ENCODE measurements around the gene HIP1.
"Not testable (repeated sequence)": the region's sequence is repeated elsewhere in the genome, so short reads cannot be mapped to it uniquely, and the experiment has no call there.

DNA sequence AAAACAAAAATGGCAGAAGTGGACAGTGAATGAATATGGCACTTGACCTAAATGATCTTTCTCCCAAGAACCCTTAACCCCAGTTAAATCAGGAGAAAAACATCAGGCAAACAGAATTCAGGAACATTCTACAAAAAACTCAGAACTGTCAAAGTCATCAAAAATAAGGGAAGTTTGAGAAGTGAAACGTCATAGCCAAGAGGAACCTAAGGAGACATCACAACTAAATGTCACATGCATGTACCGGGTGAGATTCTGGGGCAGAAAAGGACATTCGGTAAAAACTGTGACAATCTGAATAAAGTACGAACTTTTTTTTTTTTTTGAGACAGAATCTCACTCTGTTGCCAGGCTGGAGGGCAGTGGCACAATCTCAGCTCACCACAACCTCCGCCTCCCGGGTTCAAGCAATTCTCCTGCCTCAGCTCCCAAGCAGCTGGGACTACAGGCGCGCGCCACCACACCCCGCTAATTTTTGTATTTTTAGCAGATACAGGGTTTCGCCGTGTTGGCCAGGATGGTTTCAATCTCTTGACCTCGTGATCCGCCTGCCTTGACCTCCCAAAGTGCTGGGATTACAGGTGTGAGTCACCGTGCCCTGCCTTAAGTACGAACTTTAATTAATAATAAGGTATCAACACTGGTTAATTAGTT lies 169.0 kb downstream of the HIP1 start:
- TF ChIP-seq, protein P1, sequence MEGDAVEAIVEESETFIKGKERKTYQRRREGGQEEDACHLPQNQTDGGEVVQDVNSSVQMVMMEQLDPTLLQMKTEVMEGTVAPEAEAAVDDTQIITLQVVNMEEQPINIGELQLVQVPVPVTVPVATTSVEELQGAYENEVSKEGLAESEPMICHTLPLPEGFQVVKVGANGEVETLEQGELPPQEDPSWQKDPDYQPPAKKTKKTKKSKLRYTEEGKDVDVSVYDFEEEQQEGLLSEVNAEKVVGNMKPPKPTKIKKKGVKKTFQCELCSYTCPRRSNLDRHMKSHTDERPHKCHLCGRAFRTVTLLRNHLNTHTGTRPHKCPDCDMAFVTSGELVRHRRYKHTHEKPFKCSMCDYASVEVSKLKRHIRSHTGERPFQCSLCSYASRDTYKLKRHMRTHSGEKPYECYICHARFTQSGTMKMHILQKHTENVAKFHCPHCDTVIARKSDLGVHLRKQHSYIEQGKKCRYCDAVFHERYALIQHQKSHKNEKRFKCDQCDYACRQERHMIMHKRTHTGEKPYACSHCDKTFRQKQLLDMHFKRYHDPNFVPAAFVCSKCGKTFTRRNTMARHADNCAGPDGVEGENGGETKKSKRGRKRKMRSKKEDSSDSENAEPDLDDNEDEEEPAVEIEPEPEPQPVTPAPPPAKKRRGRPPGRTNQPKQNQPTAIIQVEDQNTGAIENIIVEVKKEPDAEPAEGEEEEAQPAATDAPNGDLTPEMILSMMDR (IDR thresholded peaks at IDR 0.05; ENCODE audit: low read depth, low read length): not testable (repeated sequence)
- TF ChIP-seq POLR2A (IDR thresholded peaks at IDR 0.05; ENCODE audit: extremely low read depth, insufficient read length); MYC (IDR thresholded peaks at IDR 0.05; ENCODE audit: low read depth, low read length): not testable (repeated sequence)
- TF ChIP-seq, protein P2, sequence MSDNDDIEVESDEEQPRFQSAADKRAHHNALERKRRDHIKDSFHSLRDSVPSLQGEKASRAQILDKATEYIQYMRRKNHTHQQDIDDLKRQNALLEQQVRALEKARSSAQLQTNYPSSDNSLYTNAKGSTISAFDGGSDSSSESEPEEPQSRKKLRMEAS (IDR thresholded peaks at IDR 0.05; ENCODE audit: low read depth, low read length): not testable (repeated sequence)
